ENCODE data around the gene CSMD2. TPM values are rescaled to one million over a fixed set of nuclear protein-coding genes. Genes with fewer than 3 reads are reported as not detected.

Gene CSMD2
- polyA plus RNA-seq, 1 of the 3 experiments (the other 2 are of a cell fraction), result not detected

DNA sequence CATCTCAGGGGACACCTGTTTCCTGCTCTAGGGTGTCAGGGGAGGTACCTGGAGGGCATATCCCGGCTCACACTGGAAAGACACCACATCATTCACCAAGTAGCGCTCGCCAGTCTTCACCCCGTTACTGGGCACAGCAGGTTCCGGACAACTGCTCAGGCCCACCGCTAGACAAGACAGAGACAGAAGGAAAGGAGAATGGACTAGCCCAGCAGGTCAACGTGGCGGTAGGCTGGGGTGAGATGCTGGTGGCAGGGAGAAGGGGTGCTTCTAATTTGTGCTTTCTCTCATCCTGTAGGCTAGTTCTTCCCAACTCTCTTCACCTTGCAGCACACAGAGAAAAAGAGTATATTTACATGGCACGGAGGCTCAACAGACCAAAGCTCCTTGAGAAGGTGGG, 547.6 kb downstream of the CSMD2 start:
- Histone ChIP-seq H3K27me3 (ENCODE audit: insufficient read depth) (no peaks in the 10 kb centered on the region; the same call in 1 of the 2 replicates), H3K9me3 (no peaks in the 10 kb centered on the region), H3F3A (replicated peaks; ENCODE audit: insufficient read depth) (no peaks in the 10 kb centered on the region), H3K79me2 (ENCODE audit: insufficient read depth) (no peaks in the 10 kb centered on the region), H3K4me2 (no peak overlapping the region), H3K36me3 (replicated peaks in 1 of 2; ENCODE audit: control insufficient read depth in 1 of 2, insufficient read depth in 2 of 2, low read length in 1 of 2) (no peaks in the 10 kb centered on the region), H3K9me2 (no peaks in the 10 kb centered on the region), H3K4me1 (ENCODE audit: control insufficient read depth in 1 of 2, insufficient read depth in 2 of 2, low read depth in 1 of 2, low read length in 1 of 2) (peaks cover 0 to 10% of the 10 kb centered on the region in 2 experiments; a peak in 1 of 4 replicates), H3K4me3 (ENCODE audit: low read depth in 2 of 2, low read length in 1 of 2) (no peak overlapping the region), H4K20me1 (ENCODE audit: insufficient read depth) (no peaks in the 10 kb centered on the region), H3K27ac (ENCODE audit: low read depth in 2 of 2, low read length in 1 of 2) (no peak overlapping the region), H2AFZ (ENCODE audit: low read depth) (no peak overlapping the region), H3K9ac (no peak overlapping the region)
- TF ChIP-seq FOSL2 (IDR thresholded peaks at IDR 0.05; ENCODE audit: borderline replicate concordance, low read depth) (no peak), FOXM1 (IDR thresholded peaks at IDR 0.05; ENCODE audit: low read depth) (no peak), USF2 (IDR thresholded peaks at IDR 0.05; ENCODE audit: borderline replicate concordance, low read depth, low read length) (no peak), TAF1 (IDR thresholded peaks at IDR 0.05; ENCODE audit: borderline replicate concordance, low read depth, low read length) (no peak), MXI1 (IDR thresholded peaks at IDR 0.05; ENCODE audit: low read depth, low read length) (no peak), TCF12 (IDR thresholded peaks at IDR 0.05) (no peak), NFIC (IDR thresholded peaks at IDR 0.05; ENCODE audit: borderline replicate concordance) (no peak)
- ChIA-PET POLR2A (no interaction called here), CTCF (interaction anchor here (0.6 kb wide), 2 partner anchors 12 to 16 kb away, joined by 3 read pairs; no protein-coding TSS in a partner anchor)
- DNase-seq, result no peak
- WGBS (ENCODE audit: low lambda C conversion rate), result 62% methylated on average over 9 of the region's 9 CpGs

DNA sequence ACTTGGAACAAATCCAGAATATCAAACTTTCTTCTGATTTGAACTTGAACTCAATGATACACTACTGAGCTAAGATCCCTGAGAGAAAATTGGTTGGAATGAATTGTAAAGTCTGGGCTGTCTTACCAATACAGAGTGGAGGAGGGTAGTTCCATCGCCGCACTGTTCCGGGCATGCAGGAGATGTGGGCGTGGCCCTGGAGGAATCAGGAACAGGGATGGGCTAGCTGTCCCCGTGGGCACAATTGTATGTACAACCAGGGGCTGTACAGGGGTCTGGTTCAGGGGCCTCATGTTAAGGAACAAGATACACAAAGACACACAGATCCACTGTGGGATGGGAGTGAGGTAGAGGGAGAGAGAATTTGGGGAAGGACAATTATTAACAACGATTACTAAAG, 548.2 kb downstream of the CSMD2 start:
- H3K4me3 ChIP-seq (ENCODE audit: low read depth in 2 of 2, low read length in 1 of 2), result no peak overlapping the region
- no peaks in the 10 kb centered on the region for H4K20me1 ChIP-seq (ENCODE audit: insufficient read depth)
- H3K9me3 ChIP-seq, result no peaks in the 10 kb centered on the region
- no peaks in the 10 kb centered on the region for H3F3A ChIP-seq (replicated peaks; ENCODE audit: insufficient read depth)
- no peaks in the 10 kb centered on the region; the same call in 1 of the 2 replicates for H3K27me3 ChIP-seq (ENCODE audit: insufficient read depth)
- CTCF ChIA-PET, result interaction anchor here (0.6 to 7.6 kb wide), 3 partner anchors 13 to 146 kb away, joined by 3 to 52 read pairs (median 8); no protein-coding TSS in a partner anchor
- H3K79me2 ChIP-seq (ENCODE audit: insufficient read depth), result no peaks in the 10 kb centered on the region
- no peak overlapping the region for H2AFZ ChIP-seq (ENCODE audit: low read depth)
- TF ChIP-seq RXRA (IDR thresholded peaks at IDR 0.05; ENCODE audit: borderline replicate concordance, low read depth), result no peak
- no peak for TF ChIP-seq CHD2 (IDR thresholded peaks at IDR 0.05; ENCODE audit: low read length, partially characterized antibody)
- no peaks in the 10 kb centered on the region for H3K9me2 ChIP-seq
- no peak overlapping the region for H3K4me2 ChIP-seq
- 55% methylated on average over 6 of the region's 6 CpGs for WGBS (ENCODE audit: low lambda C conversion rate)
- no peak overlapping the region for H3K27ac ChIP-seq (ENCODE audit: low read depth in 2 of 2, low read length in 1 of 2)
- H3K4me1 ChIP-seq (ENCODE audit: control insufficient read depth in 1 of 2, insufficient read depth in 2 of 2, low read depth in 1 of 2, low read length in 1 of 2), result peaks cover 0 to 10% of the 10 kb centered on the region in 2 experiments; a peak in 1 of 4 replicates
- DNase-seq, result no peak
- H3K36me3 ChIP-seq (replicated peaks in 1 of 2; ENCODE audit: control insufficient read depth in 1 of 2, insufficient read depth in 2 of 2, low read length in 1 of 2), result no peaks in the 10 kb centered on the region
- POLR2A ChIA-PET, result no interaction called here
- H3K9ac ChIP-seq, result no peak overlapping the region

DNA sequence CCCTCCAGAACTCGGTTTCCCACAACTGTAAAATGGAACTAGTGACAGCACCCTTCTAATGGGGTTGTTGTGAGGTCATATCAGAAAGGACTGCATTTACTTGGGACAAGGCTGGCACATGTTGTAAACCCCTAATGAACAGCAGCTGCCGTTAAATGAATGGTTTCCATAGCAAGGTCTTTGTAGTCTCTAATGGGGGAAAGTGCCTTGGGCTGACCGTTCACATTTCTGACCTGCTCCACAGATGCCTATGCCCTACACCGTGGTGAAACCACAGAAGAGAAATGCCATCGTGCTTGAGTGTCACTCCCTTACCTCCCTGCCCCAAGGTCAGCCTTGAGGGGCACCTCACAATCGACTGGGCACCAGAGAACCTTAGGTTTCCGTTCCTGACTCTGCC, 549.5 kb downstream of the CSMD2 start:
- H3K9me2 ChIP-seq, result no peaks in the 10 kb centered on the region
- POLR2A ChIA-PET, result no interaction called here

More for the DNA sequence above, 549.5 kb downstream of the CSMD2 start:
- H3K4me1 ChIP-seq (ENCODE audit: control insufficient read depth in 1 of 2, insufficient read depth in 2 of 2, low read depth in 1 of 2, low read length in 1 of 2), result peaks cover 0 to 10% of the 10 kb centered on the region in 2 experiments; a peak in 1 of 4 replicates
- WGBS (ENCODE audit: low lambda C conversion rate), result 19% methylated on average over 7 of the region's 7 CpGs
- no peaks in the 10 kb centered on the region for H3K9me3 ChIP-seq
- no peak overlapping the region for H3K4me3 ChIP-seq (ENCODE audit: low read depth in 2 of 2, low read length in 1 of 2)
- H3K27me3 ChIP-seq (ENCODE audit: insufficient read depth), result no peaks in the 10 kb centered on the region; the same call in 1 of the 2 replicates
- H3F3A ChIP-seq (replicated peaks; ENCODE audit: insufficient read depth), result no peaks in the 10 kb centered on the region
- no peak overlapping the region for H2AFZ ChIP-seq (ENCODE audit: low read depth)
- no peak overlapping the region for H3K27ac ChIP-seq (ENCODE audit: low read depth in 2 of 2, low read length in 1 of 2)
- no peaks in the 10 kb centered on the region for H3K79me2 ChIP-seq (ENCODE audit: insufficient read depth)
- H3K9ac ChIP-seq, result no peak overlapping the region
- no peak overlapping the region for H3K4me2 ChIP-seq
- no peaks in the 10 kb centered on the region for H4K20me1 ChIP-seq (ENCODE audit: insufficient read depth)
- peak; percentile 53 for DNase-seq
- TF ChIP-seq RXRA (IDR thresholded peaks at IDR 0.05; ENCODE audit: borderline replicate concordance, low read depth), result no peak
- peak; percentile 49; the same call in 1 of the 2 replicates for TF ChIP-seq RCOR1 (IDR thresholded peaks at IDR 0.05; ENCODE audit: low read length)
- no peak for TF ChIP-seq FOSL2 (IDR thresholded peaks at IDR 0.05; ENCODE audit: borderline replicate concordance, low read depth)
- CTCF ChIA-PET, result interaction anchor here (1.0 to 7.6 kb wide), 3 partner anchors 18 to 144 kb away, joined by 3 to 52 read pairs (median 8); no protein-coding TSS in a partner anchor
- no peaks in the 10 kb centered on the region for H3K36me3 ChIP-seq (replicated peaks in 1 of 2; ENCODE audit: control insufficient read depth in 1 of 2, insufficient read depth in 2 of 2, low read length in 1 of 2)
